Psoas muscle (tissue), 8 donors: ENCODE results near the gene CHIA. TPM values are rescaled to one million over a fixed set of nuclear protein-coding genes. Genes with fewer than 3 reads are reported as not detected.

Source experiments
- ATAC-seq, 4 donors: fragments of 200-7000 bp; cut with Tn5 transposase; one replicate each; pipeline ENCODE4 v1.9.1; 2020; ENCODE audit warnings: moderate library complexity in 3 of 4, mild to moderate bottlenecking in 2 of 4
- DNase-seq, 2 donors: peaks; one replicate each; pipeline ENCODE4 v3.0.0-alpha.2; 2020
- H3K27ac ChIP-seq: fragments of 200-600 bp; one replicate; pipeline ENCODE4 v1.8.0; 2022
- H3K27me3 ChIP-seq, 3 donors: fragments of 200-600 bp in 1 of 3; one replicate each; pipeline versions ENCODE4 v1.6.1 to v1.8.0; 2013 to 2022; ENCODE audit warnings: low read length in 2 of 3, mild to moderate bottlenecking in 2 of 3, moderate library complexity in 1 of 3; ENCODE audit not compliant: insufficient read depth in 3 of 3
- H3K36me3 ChIP-seq, 2 donors: fragments of 200-600 bp in 1 of 2; one replicate each; pipeline versions ENCODE4 v1.6.1 to v1.8.0; 2013 to 2022; ENCODE audit warnings: low read depth in 1 of 2, mild to moderate bottlenecking in 1 of 2, moderate library complexity in 1 of 2; ENCODE audit not compliant: insufficient read depth in 1 of 2
- H3K4me1 ChIP-seq: fragments of 200-600 bp; one replicate; pipeline ENCODE4 v1.8.0; 2022
- H3K4me3 ChIP-seq: fragments of 200-600 bp; one replicate; pipeline ENCODE4 v1.8.0; 2022; ENCODE audit warnings: mild to moderate bottlenecking
- H3K9me3 ChIP-seq: fragments of 200-600 bp; one replicate; pipeline ENCODE4 v1.8.0; 2022
- WGBS, 3 donors: extraction: QIAGEN DNeasy Blood & Tissue Kit; methylation state at CpG; one replicate each; pipeline versions ENCODE4 v1.1.6 to v1.1.7; 2013; 5-methylcytosine and 5-hydroxymethylcytosine counted together
- intact Hi-C, 2 donors: fragments of 100-400 bp; cut with DNase I; formaldehyde crosslinking; loops; one replicate each; pipeline versions ENCODE4 v1.11.0 to v1.14.2; 2022
- polyA plus RNA-seq, 3 donors: library from polyadenylated mRNA; stranded (reverse); fragments of 200-250 nt; gene quantifications; one replicate each; pipeline ENCODE4 v1.2.3, GENCODE V29; 2013
- total RNA-seq, 4 donors: library from RNA; stranded (reverse); fragmentation: NEBNext Ultra II Directional in 2 of 4; extraction: Animal tissue kit (Norgen Biotek cat#: 25700) in 2 of 4; gene quantifications; one replicate each; pipeline versions ENCODE4 v1.2.1 to v1.2.4, GENCODE V29; 2021 to 2023
- TF ChIP-seq, protein P1 (sequence below): fragments of 200-600 bp; IDR thresholded peaks from one replicate; pipeline ENCODE4 v1.8.0; 2022; ENCODE audit warnings: antibody characterized with exemption
- donor health status: healthy with polysubstance abuse.
- donor health status: DM: no; HTN: no; CAD: no; lungs with moderate emphysema.
- donor health status: Bipolar disorder and iron deficiency.
- donor health status: healthy.
- donor health status: DM: yes; HTN: yes; CAD: no.
- donor health status: DM: no; HTN: no; CAD: no.
- donor health status: DM: no; HTN: no; CAD: no.
- donor health status: DM: yes; HTN: yes; CAD: no.

The CHIA gene
- total and polyA plus RNA-seq, 7 donors, result 0.04 to 0.27 TPM; not detected in 5

DNA sequence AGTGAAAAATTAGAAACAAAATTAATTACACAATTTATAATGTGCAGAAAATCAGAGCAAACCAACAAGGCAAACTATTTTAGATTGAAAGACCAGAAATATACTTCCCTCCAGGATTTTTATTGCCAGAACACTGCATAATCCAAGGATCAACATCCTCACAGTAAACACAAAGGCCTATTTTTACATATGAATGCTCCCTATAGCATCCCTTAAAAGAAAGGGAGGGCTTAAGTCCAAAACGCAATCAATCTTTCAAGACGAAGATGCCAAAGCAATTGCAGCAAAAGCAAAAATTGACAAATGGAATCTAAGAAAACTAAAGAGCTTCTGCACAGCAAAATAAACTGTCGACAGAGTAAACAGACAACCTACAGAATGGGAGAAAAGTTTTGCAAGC lies 18.6 kb upstream of the CHIA start:
- ATAC-seq (no peak), DNase-seq (no peak)
- Histone ChIP-seq H3K36me3 (no peaks in the 10 kb centered on the region), H3K27me3 (peaks cover 2 to 21% (median 6%) of the 10 kb centered on the region in 3 donors), H3K27ac (no peak overlapping the region), H3K4me1 (no peaks in the 10 kb centered on the region), H3K4me3 (no peak overlapping the region), H3K9me3 (no peaks in the 10 kb centered on the region)
- intact Hi-C loops, result no loop called here
- TF ChIP-seq, protein P1, sequence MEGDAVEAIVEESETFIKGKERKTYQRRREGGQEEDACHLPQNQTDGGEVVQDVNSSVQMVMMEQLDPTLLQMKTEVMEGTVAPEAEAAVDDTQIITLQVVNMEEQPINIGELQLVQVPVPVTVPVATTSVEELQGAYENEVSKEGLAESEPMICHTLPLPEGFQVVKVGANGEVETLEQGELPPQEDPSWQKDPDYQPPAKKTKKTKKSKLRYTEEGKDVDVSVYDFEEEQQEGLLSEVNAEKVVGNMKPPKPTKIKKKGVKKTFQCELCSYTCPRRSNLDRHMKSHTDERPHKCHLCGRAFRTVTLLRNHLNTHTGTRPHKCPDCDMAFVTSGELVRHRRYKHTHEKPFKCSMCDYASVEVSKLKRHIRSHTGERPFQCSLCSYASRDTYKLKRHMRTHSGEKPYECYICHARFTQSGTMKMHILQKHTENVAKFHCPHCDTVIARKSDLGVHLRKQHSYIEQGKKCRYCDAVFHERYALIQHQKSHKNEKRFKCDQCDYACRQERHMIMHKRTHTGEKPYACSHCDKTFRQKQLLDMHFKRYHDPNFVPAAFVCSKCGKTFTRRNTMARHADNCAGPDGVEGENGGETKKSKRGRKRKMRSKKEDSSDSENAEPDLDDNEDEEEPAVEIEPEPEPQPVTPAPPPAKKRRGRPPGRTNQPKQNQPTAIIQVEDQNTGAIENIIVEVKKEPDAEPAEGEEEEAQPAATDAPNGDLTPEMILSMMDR, result no peak
- 54 to 71% (median 66%) methylated on average over 3 of the region's 3 CpGs for WGBS, 3 donors

- no peak for DNase-seq
- WGBS, 3 donors, result 49 to 58% (median 50%) methylated on average over 4 of the region's 4 CpGs
- Histone ChIP-seq H3K9me3 (no peaks in the 10 kb centered on the region), H3K27ac (no peak overlapping the region), H3K36me3 (no peaks in the 10 kb centered on the region), H3K4me1 (no peaks in the 10 kb centered on the region), H3K27me3 (peaks cover 0 to 21% (median 6%) of the 10 kb centered on the region in 3 donors), H3K4me3 (no peak overlapping the region)
- TF ChIP-seq, protein P1, result no peak
- intact Hi-C loops, result no loop called here
- no peak for ATAC-seq
Measured at GRCh38 chr1:111274653-111275052, 16.0 kb upstream of the CHIA start.

DNA sequence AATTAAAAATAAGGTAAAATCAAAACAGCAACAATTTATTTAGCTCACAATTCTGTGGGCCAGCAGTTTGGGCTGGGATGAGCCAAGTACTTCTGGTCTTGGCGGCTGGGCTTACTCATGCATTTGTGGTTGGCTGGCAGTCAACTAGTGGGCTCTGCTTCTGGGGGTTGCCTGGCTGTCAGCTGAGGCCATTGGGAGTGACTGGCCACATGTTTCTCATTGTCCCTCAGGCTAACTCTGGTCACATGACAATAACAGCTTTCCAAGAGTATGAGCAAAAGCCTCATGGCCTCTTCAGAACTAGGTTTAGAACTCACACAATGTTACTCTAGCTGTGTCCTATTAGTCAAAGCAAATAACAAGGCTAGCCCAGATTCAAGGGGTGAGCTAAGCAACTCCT lies 15.6 kb upstream of the CHIA start:
- intact Hi-C loops, result no loop called here
- Histone ChIP-seq H3K27me3 (peaks cover 0 to 21% (median 6%) of the 10 kb centered on the region in 3 donors), H3K9me3 (no peaks in the 10 kb centered on the region), H3K4me1 (no peaks in the 10 kb centered on the region), H3K36me3 (no peaks in the 10 kb centered on the region), H3K4me3 (no peak overlapping the region), H3K27ac (no peak overlapping the region)
- ATAC-seq (peak; percentile 43 to 73 (median 60)), DNase-seq (peak; percentile 61 to 75)
- TF ChIP-seq, protein P1, result no peak
- WGBS, 3 donors, result 13 to 36% (median 18%) methylated on average over 1 of the region's 1 CpG

GRCh38 chr1:111275780-111276433 lies 14.7 kb upstream of the CHIA start:
- intact Hi-C loops, result no loop called here
- no peak for ATAC-seq
- no peaks in the 10 kb centered on the region for H3K36me3 ChIP-seq

More at GRCh38 chr1:111275780-111276433, 14.7 kb upstream of the CHIA start:
- Histone ChIP-seq H3K4me1 (no peaks in the 10 kb centered on the region), H3K27me3 (peaks cover 0 to 13% (median under 1%) of the 10 kb centered on the region in 3 donors), H3K9me3 (no peaks in the 10 kb centered on the region), H3K4me3 (no peak overlapping the region), H3K27ac (no peak overlapping the region)
- TF ChIP-seq, protein P1, result no peak
- DNase-seq, result no peak
